K562 (cell line): ENCODE data around the gene SEH1L. TPM values are rescaled to one million over a fixed set of nuclear protein-coding genes. Genes with fewer than 3 reads are reported as not detected.

Experiments
- GATAD2A ChIP-seq: fragments of 450-650 bp; IDR thresholded peaks from 2 replicates; pipeline ENCODE4 v1.6.1; 2017
- HDAC1 ChIP-seq, 2 experiments: fragments of 450-650 bp; IDR thresholded peaks; 2 replicates each; pipeline ENCODE4 v1.6.1; 2016 to 2017; ENCODE audit warnings: inconsistent platforms in 1 of 2, mild to moderate bottlenecking in 1 of 2, moderate library complexity in 1 of 2
- HSF4 ChIP-seq: fragments of 250-450 bp; sonication (Bioruptor Pico); IDR thresholded peaks from 2 replicates; pipeline ENCODE4 v2.1.2; 2022; ENCODE audit warnings: mild to moderate bottlenecking, moderate library complexity, borderline replicate concordance
- JUND ChIP-seq, 2 experiments: IDR thresholded peaks; 2 replicates in 1 of 2; 3 replicates in 1 of 2; pipeline ENCODE4 v1.6.1; 2011; ENCODE audit warnings: borderline replicate concordance in 2 of 2, low read depth in 2 of 2, low read length in 2 of 2, improper control_type of control experiment in 1 of 2, missing biosample characterization in 1 of 2, missing genetic modification characterization in 1 of 2, missing genetic modification reagents in 1 of 2
- KDM5B ChIP-seq: fragments of 200-600 bp; sonication (generic); IDR thresholded peaks from 2 replicates; pipeline ENCODE4 v1.6.1; 2012; ENCODE audit warnings: low read depth, mild to moderate bottlenecking, moderate library complexity, low read length, control low read depth, inconsistent platforms; ENCODE audit not compliant: insufficient replicate concordance
- MXI1 ChIP-seq: IDR thresholded peaks from 2 replicates; pipeline ENCODE4 v1.6.1; 2011; ENCODE audit warnings: low read depth, mild to moderate bottlenecking, improper control_type of control experiment, low read length
- NFYB ChIP-seq: IDR thresholded peaks from 2 replicates; pipeline ENCODE4 v1.6.1; 2011; ENCODE audit warnings: mild to moderate bottlenecking, moderate library complexity; ENCODE audit not compliant: insufficient read length; ENCODE audit errors: extremely low read depth
- NUFIP1 ChIP-seq: fragments of 450-650 bp; IDR thresholded peaks from 2 replicates; pipeline ENCODE4 v1.6.1; 2018; ENCODE audit not compliant: partially characterized antibody
- SAP30 ChIP-seq: fragments of 200-600 bp; sonication (generic); IDR thresholded peaks from 2 replicates; pipeline ENCODE4 v1.6.1; 2012; ENCODE audit warnings: borderline replicate concordance, low read depth, mild to moderate bottlenecking, moderate library complexity, low read length, control low read depth, inconsistent platforms; ENCODE audit not compliant: insufficient read depth, poor library complexity, severe bottlenecking
- SRSF3 ChIP-seq: fragments of 200-400 bp; formaldehyde crosslinking; IDR thresholded peaks from 2 replicates; pipeline ENCODE4 v1.6.1; 2016; ENCODE audit warnings: mild to moderate bottlenecking, low read length, moderate library complexity; ENCODE audit not compliant: insufficient read depth
- SRSF7 ChIP-seq: fragments of 200-400 bp; formaldehyde crosslinking; optimal IDR thresholded peaks from 2 replicates; pipeline ENCODE3; 2017; ENCODE audit warnings: mild to moderate bottlenecking, low read depth, low read length
- TBP ChIP-seq: optimal IDR thresholded peaks from 2 replicates; pipeline ENCODE3; 2011; ENCODE audit warnings: low read depth, low read length, improper control_type of control experiment
- TCF3 ChIP-seq: sonication (generic); formaldehyde crosslinking; IDR thresholded peaks from 2 replicates; pipeline ENCODE4 v1.4.0; 2020; ENCODE audit warnings: mild to moderate bottlenecking, missing genetic modification reagents
- TEAD1 ChIP-seq, 2 experiments: fragments of 450-650 bp in 1 of 2; sonication (generic) in 1 of 2; formaldehyde crosslinking; IDR thresholded peaks; 2 replicates each; pipeline versions ENCODE4 v1.4.0 to v1.8.0; 2020 to 2022; ENCODE audit warnings: mild to moderate bottlenecking in 2 of 2, missing genetic modification reagents in 1 of 2
- ZBTB7A ChIP-seq: IDR thresholded peaks from 2 replicates; pipeline ENCODE4 v1.6.1; 2011; ENCODE audit warnings: low read depth, mild to moderate bottlenecking, low read length, moderate library complexity, borderline replicate concordance; ENCODE audit not compliant: control insufficient read depth
- ZC3H11A ChIP-seq: IDR thresholded peaks from 2 replicates; pipeline ENCODE4 v1.6.1; 2012; ENCODE audit warnings: low read depth, low read length, improper control_type of control experiment
- polyA plus RNA-seq, 8 experiments: library from polyadenylated mRNA; depleted of rRNA in 4 of 8; stranded (reverse) in 5 of 8; unstranded in 3 of 8; fragments of >200 nt; fragmentation: Nextera tagmentation in 2 of 8; fragmentation: Illumina TruSeq in 1 of 8; extraction: Ambion mirVana in 2 of 8; extraction: Trizol in 1 of 8; gene quantifications; 2 replicates each; pipeline versions ENCODE4 v1.2.1 to v1.2.3, GENCODE V29; 2011 to 2014; ENCODE audit warnings: inconsistent platforms in 1 of 8, missing spikeins in 1 of 8
- total RNA-seq, 7 experiments: library from RNA; depleted of rRNA in 6 of 7; stranded (reverse); fragments of >200 nt in 6 of 7; fragmentation: Illumina TruSeq in 2 of 7; extraction: Trizol in 2 of 7; gene quantifications; 2 replicates each; pipeline versions ENCODE4 v1.2.1 to v1.2.3, GENCODE V29; 2011 to 2021; ENCODE audit warnings: low replicate concordance in 1 of 7
- TF ChIP-seq, protein P1 (sequence below), 2 experiments: IDR thresholded peaks in 1 of 2; conservative IDR thresholded peaks in 1 of 2; 2 replicates each; pipeline ENCODE4 v1.6.1; 2016; ENCODE audit warnings: low read depth in 2 of 2, mild to moderate bottlenecking in 1 of 2, missing compliant biosample characterization in 1 of 2, missing genetic modification characterization in 1 of 2, moderate library complexity in 1 of 2
- TF ChIP-seq, protein P2 (sequence below): IDR thresholded peaks from 3 replicates; pipeline ENCODE4 v1.6.1; 2011; ENCODE audit warnings: borderline replicate concordance, mild to moderate bottlenecking; ENCODE audit not compliant: insufficient read length, insufficient read depth
- TF ChIP-seq, protein P3 (sequence below): sonication (generic); formaldehyde crosslinking; IDR thresholded peaks from 2 replicates; pipeline ENCODE4 v1.8.0; 2022; ENCODE audit warnings: mild to moderate bottlenecking, missing genetic modification reagents

Gene SEH1L
- total and polyA plus RNA-seq, 9 of the 15 experiments (the other 6 are each of a cell fraction or from before 2014, with no cell fraction given): 62.2 to 180 (median 108) TPM

DNA sequence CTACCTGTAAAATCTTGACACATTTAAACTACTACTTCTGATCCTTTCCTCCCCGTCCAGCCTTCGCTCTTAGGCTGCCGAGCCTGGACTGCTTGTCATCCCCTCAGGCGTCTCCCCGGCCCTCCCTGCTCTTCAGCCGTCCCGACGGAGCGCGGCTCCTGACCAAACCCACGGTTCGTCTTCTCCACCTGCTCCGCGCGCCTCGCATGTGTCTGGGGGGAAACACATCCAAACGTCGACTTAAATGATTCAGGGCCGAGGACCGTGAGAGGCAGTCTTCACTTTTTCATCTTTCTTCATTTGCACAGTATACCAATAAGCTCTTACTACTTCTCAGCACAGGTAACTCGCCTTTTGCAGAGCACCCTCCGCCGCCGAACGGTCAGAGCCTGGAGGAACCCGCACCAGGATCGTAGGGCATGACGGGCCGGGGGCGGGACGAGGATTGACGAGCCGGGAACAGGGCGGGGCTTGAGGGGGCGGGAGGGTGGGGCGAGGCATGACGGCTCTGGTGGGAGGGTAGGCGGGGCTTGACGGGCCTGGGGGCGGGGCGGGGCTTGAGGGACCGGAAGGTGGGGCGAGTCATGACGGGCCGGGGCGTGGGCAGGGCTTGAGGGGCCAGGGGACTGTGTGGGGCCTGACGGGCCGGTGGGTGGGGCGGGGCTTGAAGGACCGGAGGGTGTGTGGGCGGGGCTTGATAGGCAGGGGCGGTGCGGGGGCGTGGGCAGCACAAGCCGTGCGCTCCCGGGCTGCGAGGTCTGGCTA is at the start of gene SEH1L (continued):
- TF ChIP-seq, protein P1, sequence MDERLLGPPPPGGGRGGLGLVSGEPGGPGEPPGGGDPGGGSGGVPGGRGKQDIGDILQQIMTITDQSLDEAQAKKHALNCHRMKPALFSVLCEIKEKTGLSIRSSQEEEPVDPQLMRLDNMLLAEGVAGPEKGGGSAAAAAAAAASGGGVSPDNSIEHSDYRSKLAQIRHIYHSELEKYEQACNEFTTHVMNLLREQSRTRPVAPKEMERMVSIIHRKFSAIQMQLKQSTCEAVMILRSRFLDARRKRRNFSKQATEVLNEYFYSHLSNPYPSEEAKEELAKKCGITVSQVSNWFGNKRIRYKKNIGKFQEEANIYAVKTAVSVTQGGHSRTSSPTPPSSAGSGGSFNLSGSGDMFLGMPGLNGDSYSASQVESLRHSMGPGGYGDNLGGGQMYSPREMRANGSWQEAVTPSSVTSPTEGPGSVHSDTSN (CRISPR knock-in tag; IDR thresholded peaks at IDR 0.05; ENCODE audit: low read depth): peak; percentile 37; the same call in 1 of the 2 replicates
- TF ChIP-seq, protein P1 (tag; conservative IDR thresholded peaks at IDR 0.05; ENCODE audit: low read depth): 0 out of 2 replicates have a peak, but pooled peaks have one; percentile 21
- peak in 1 of 2 experiments; percentile 60; a peak in 2 of 4 replicates for TF ChIP-seq HDAC1 (IDR thresholded peaks at IDR 0.05)
- 0 out of 2 replicates have a peak, but pooled peaks have one; percentile 25 for TF ChIP-seq MXI1
- TF ChIP-seq TBP: no peak
- TF ChIP-seq, protein P2, sequence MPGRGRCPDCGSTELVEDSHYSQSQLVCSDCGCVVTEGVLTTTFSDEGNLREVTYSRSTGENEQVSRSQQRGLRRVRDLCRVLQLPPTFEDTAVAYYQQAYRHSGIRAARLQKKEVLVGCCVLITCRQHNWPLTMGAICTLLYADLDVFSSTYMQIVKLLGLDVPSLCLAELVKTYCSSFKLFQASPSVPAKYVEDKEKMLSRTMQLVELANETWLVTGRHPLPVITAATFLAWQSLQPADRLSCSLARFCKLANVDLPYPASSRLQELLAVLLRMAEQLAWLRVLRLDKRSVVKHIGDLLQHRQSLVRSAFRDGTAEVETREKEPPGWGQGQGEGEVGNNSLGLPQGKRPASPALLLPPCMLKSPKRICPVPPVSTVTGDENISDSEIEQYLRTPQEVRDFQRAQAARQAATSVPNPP: no peak
- TF ChIP-seq ZBTB7A: peak; percentile 1; the same call in 1 of the 2 replicates
- TF ChIP-seq SRSF3: no peak
- peak; percentile 10 for TF ChIP-seq SAP30
- no peak; the same call in 1 of the 2 replicates for TF ChIP-seq GATAD2A
- 0 out of 2 replicates have a peak, but pooled peaks have one; percentile 3 for TF ChIP-seq TCF3 (CRISPR knock-in tag)
- TF ChIP-seq KDM5B: peak; percentile 56
- TF ChIP-seq TEAD1 (CRISPR knock-in tag; IDR thresholded peaks at IDR 0.05): peak in 1 of 2 experiments; percentile 15; a peak in 2 of 4 replicates
- TF ChIP-seq SRSF7: no peak
- no peak for TF ChIP-seq HSF4 (CRISPR knock-in tag)
- peak; percentile 55 for TF ChIP-seq NUFIP1
- TF ChIP-seq, protein P3, sequence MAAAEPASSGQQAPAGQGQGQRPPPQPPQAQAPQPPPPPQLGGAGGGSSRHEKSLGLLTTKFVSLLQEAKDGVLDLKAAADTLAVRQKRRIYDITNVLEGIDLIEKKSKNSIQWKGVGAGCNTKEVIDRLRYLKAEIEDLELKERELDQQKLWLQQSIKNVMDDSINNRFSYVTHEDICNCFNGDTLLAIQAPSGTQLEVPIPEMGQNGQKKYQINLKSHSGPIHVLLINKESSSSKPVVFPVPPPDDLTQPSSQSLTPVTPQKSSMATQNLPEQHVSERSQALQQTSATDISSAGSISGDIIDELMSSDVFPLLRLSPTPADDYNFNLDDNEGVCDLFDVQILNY (CRISPR knock-in tag): no peak
- TF ChIP-seq NFYB: no peak
- TF ChIP-seq JUND (IDR thresholded peaks at IDR 0.05; ENCODE audit: borderline replicate concordance, low read depth, low read length): peak; percentile 33; the same call in 1 of the 2 replicates
- no peak for TF ChIP-seq JUND (tag; IDR thresholded peaks at IDR 0.05; ENCODE audit: borderline replicate concordance, low read depth, low read length)
- no peak for TF ChIP-seq ZC3H11A
